Right ventricle myocardium superior (tissue), 1 donor: Measurements from ENCODE around the gene MPND. TPM values are rescaled to one million over a fixed set of nuclear protein-coding genes. Genes with fewer than 3 reads are reported as not detected.

Experiments
- ATAC-seq: fragments of 200-7000 bp; cut with Tn5 transposase; one replicate; pipeline ENCODE4 v1.9.1; 2020; ENCODE audit warnings: mild to moderate bottlenecking; ENCODE audit not compliant: poor library complexity
- DNase-seq: peaks from one replicate; pipeline ENCODE4 v3.0.0-alpha.2; 2020
- intact Hi-C: fragments of 100-400 bp; cut with DNase I; formaldehyde crosslinking; loops from one replicate; pipeline ENCODE4 v1.11.2; 2022
- total RNA-seq: library from RNA; stranded (reverse); fragmentation: NEBNext Ultra II Directional; extraction: Animal tissue kit (Norgen Biotek cat#: 25700); gene quantifications from one replicate; pipeline ENCODE4 v1.2.1, GENCODE V29; 2021
- donor health status: DM: no; HTN: yes; CAD: no; lungs with severe emphysema.

The MPND gene
- total RNA-seq, 1 donor from 2014 or later = 16.6 TPM

- intact Hi-C loops = no loop called here
- ATAC-seq (no peak), DNase-seq (no peak)
Measured at GRCh38 chr19:4362101-4362828, 18.9 kb downstream of the MPND start.

- intact Hi-C loops = no loop called here
- DNase-seq (no peak), ATAC-seq (no peak)
Measured at GRCh38 chr19:4362831-4363545, 19.6 kb downstream of the MPND start.

- DNase-seq (no peak), ATAC-seq (no peak)
- intact Hi-C loops = no loop called here
Measured at GRCh38 chr19:4363571-4364304, 20.4 kb downstream of the MPND start.

- intact Hi-C loops = no loop called here
- DNase-seq (no peak), ATAC-seq (no peak)
Measured at GRCh38 chr19:4365341-4365740, 22.0 kb downstream of the MPND start.

- intact Hi-C loops = no loop called here
- ATAC-seq = no peak
- no peak for DNase-seq
Measured at GRCh38 chr19:4365791-4366665, 22.7 kb downstream of the MPND start.

GRCh38 chr19:4366666-4367335 lies 23.4 kb downstream of the MPND start:
- DNase-seq (no peak), ATAC-seq (no peak)
- intact Hi-C loops = no loop called here

- intact Hi-C loops = no loop called here
- ATAC-seq (no peak), DNase-seq (no peak)
Measured at GRCh38 chr19:4367336-4367723, 24.0 kb downstream of the MPND start.

- no peak for ATAC-seq
- intact Hi-C loops = no loop called here
Measured at GRCh38 chr19:4367781-4368127, 24.4 kb downstream of the MPND start.

GRCh38 chr19:4368128-4368820 lies 24.9 kb downstream of the MPND start:
- intact Hi-C loops = no loop called here
- DNase-seq = no peak
- ATAC-seq = peak; percentile 13

More at GRCh38 chr19:4367781-4368127, 24.4 kb downstream of the MPND start:
- DNase-seq = no peak

GRCh38 chr19:4369109-4369887 lies 25.9 kb downstream of the MPND start:
- intact Hi-C loops = no loop called here
- DNase-seq (peak; percentile 63), ATAC-seq (no peak)

GRCh38 chr19:4369888-4370260 lies 26.5 kb downstream of the MPND start:
- intact Hi-C loops = no loop called here

GRCh38 chr19:4370418-4371041 lies 27.2 kb downstream of the MPND start:
- ATAC-seq (no peak), DNase-seq (no peak)
- intact Hi-C loops = no loop called here

More at GRCh38 chr19:4369888-4370260, 26.5 kb downstream of the MPND start:
- ATAC-seq (peak; percentile 6), DNase-seq (peak; percentile 69)

GRCh38 chr19:4371247-4372164 lies 28.1 kb downstream of the MPND start:
- DNase-seq = no peak
- ATAC-seq = no peak
- intact Hi-C loops = no loop called here

- DNase-seq (no peak), ATAC-seq (no peak)
- intact Hi-C loops = no loop called here
Measured at GRCh38 chr19:4372165-4373012, 29.0 kb downstream of the MPND start.

- intact Hi-C loops = no loop called here
- no peak for DNase-seq
- ATAC-seq = no peak
Measured at GRCh38 chr19:4373013-4373367, 29.6 kb downstream of the MPND start.
